ENCODE data around the gene ICAM2. TPM values are rescaled to one million over a fixed set of nuclear protein-coding genes. Genes with fewer than 3 reads are reported as not detected.

The ICAM2 gene
- total RNA-seq, 1 donor from 2014 or later, result not detected

DNA sequence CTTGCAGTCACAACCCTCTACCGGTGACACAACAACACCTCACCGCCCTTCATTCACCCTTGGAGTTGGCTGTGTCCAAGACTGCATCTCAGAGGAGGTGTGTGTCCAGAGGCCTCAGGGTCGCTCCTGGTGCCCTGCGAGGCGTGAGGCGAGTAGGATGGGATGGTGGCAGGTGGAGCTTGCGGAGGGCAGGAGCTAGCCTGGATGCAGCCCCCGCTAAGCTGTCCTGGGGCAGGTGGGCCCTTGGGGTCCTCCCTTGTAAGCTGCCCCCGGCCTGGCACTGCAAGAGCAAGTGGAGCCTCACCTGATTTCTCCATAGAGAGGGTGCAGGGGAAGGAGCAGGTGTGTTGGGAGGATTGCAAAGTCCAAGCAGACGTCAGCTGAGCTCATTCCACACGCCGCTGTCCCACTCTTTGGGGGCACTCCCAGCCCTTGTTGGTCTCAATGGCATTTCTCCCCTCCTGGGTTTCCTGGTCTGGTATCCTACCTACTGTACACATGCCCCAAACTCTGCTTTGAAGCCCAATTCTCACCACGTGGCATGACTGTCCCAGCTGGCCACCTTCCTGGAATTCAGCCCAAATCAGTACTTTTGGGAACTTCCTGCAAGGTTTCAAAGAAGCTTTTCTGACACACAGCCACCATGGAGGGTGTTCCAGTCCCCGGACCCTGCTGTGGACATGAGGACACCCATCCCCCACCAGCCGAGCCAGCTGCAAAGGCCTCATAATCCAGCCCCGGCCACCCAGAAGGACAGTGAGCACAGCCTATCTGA, 18.1 kb upstream of the ICAM2 start:
- Mint-ChIP-seq H3K27ac (ENCODE audit: unreplicated experiment) (no peak overlapping the region), H3K9me3 (ENCODE audit: unreplicated experiment) (peaks cover 3% of the 10 kb centered on the region), H3K27me3 (ENCODE audit: unreplicated experiment) (no peaks in the 10 kb centered on the region), H3K36me3 (ENCODE audit: unreplicated experiment) (peaks cover 4% of the 10 kb centered on the region), H3K4me3 (ENCODE audit: unreplicated experiment) (no peak overlapping the region), H3K4me1 (ENCODE audit: low read depth, unreplicated experiment) (no peaks in the 10 kb centered on the region)
- DNase-seq, result no peak
- TF ChIP-seq CTCF (IDR thresholded peaks at IDR 0.05; ENCODE audit: partially characterized antibody, unreplicated experiment), result no peak

DNA sequence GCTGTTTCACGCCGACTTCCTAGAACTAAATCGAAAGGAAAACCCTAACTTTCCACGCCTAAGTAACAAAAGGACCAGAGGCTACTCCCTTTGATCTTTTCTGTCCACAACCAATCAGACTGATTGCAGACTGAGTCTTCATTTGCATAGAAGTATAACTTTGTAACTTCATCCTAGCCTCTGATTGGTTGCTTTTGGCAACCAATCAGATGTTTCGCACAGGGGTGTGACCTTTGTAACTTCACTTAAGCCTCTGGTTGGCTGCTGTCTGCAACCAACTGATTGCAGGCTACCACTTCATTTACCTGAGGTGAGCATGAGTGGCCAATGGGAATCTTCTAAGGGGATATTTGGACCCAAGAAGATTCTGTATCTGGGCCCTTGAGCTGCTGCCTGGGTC, 17.4 kb upstream of the ICAM2 start:
- no peak for DNase-seq
- H3K27ac Mint-ChIP-seq (ENCODE audit: unreplicated experiment), result no peak overlapping the region
- H3K27me3 Mint-ChIP-seq (ENCODE audit: unreplicated experiment), result no peaks in the 10 kb centered on the region
- H3K4me1 Mint-ChIP-seq (ENCODE audit: low read depth, unreplicated experiment), result no peaks in the 10 kb centered on the region
- no peak overlapping the region for H3K4me3 Mint-ChIP-seq (ENCODE audit: unreplicated experiment)
- peaks cover 4% of the 10 kb centered on the region for H3K36me3 Mint-ChIP-seq (ENCODE audit: unreplicated experiment)
- no peak for TF ChIP-seq CTCF (IDR thresholded peaks at IDR 0.05; ENCODE audit: partially characterized antibody, unreplicated experiment)
- peaks cover 3% of the 10 kb centered on the region for H3K9me3 Mint-ChIP-seq (ENCODE audit: unreplicated experiment)

DNA sequence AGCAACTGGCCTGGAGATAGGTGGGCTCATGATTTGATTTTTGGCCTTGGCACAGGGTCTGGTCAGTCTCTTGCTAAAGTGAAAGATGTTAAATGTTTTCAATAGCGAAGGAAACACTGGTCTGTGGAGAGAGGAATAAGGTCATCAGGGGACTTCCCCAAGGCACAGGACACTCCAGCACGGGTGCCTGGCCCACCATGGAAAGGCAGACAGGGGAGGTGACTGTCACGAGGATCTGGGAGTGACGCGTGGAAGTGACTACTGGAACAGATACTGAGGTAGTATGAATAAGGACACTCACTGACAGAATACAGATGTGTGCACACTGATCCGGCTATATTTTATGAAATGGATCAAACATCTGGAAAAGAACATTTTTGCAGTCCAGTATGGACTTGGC, 16.7 kb upstream of the ICAM2 start:
- no peak overlapping the region for H3K27ac Mint-ChIP-seq (ENCODE audit: unreplicated experiment)
- H3K27me3 Mint-ChIP-seq (ENCODE audit: unreplicated experiment), result no peaks in the 10 kb centered on the region
- no peaks in the 10 kb centered on the region for H3K4me1 Mint-ChIP-seq (ENCODE audit: low read depth, unreplicated experiment)
- DNase-seq, result no peak
- no peak overlapping the region for H3K4me3 Mint-ChIP-seq (ENCODE audit: unreplicated experiment)
- no peak for TF ChIP-seq CTCF (IDR thresholded peaks at IDR 0.05; ENCODE audit: partially characterized antibody, unreplicated experiment)
- peaks cover 3% of the 10 kb centered on the region for H3K36me3 Mint-ChIP-seq (ENCODE audit: unreplicated experiment)
- peaks cover 3% of the 10 kb centered on the region for H3K9me3 Mint-ChIP-seq (ENCODE audit: unreplicated experiment)

- H3K27ac Mint-ChIP-seq (ENCODE audit: unreplicated experiment), result no peak overlapping the region
- no peaks in the 10 kb centered on the region for H3K4me1 Mint-ChIP-seq (ENCODE audit: low read depth, unreplicated experiment)
- no peaks in the 10 kb centered on the region for H3K36me3 Mint-ChIP-seq (ENCODE audit: unreplicated experiment)
- no peak for DNase-seq
- no peaks in the 10 kb centered on the region for H3K9me3 Mint-ChIP-seq (ENCODE audit: unreplicated experiment)
- no peak overlapping the region for H3K4me3 Mint-ChIP-seq (ENCODE audit: unreplicated experiment)
- TF ChIP-seq CTCF (IDR thresholded peaks at IDR 0.05; ENCODE audit: partially characterized antibody, unreplicated experiment), result no peak
- no peaks in the 10 kb centered on the region for H3K27me3 Mint-ChIP-seq (ENCODE audit: unreplicated experiment)
Observed at GRCh38 chr17:64036198-64036922, 15.9 kb upstream of the ICAM2 start.

DNA sequence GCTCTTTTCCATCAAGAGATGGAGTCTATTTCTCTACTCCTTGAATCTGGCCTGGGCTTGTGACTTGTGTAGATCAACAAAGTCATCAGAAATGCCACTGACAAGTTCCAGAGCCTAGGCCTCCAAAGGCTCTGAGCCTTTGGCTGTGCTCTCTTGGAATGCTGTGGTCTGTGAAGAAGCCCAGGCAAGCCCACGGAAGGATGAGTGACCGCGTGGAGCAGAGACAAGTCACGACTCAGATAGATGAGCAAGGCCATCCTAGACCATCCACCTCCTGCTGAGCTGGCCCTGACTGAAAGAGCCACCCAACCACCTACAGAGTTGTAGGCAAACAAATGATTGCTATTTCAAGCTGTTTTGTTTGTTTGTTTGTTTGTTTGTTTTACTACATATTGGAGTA, 11.6 kb upstream of the ICAM2 start:
- Mint-ChIP-seq H3K27ac (ENCODE audit: unreplicated experiment) (no peak overlapping the region), H3K4me3 (ENCODE audit: unreplicated experiment) (no peak overlapping the region)

More for the DNA sequence above, 11.6 kb upstream of the ICAM2 start:
- H3K36me3 Mint-ChIP-seq (ENCODE audit: unreplicated experiment), result no peaks in the 10 kb centered on the region
- no peaks in the 10 kb centered on the region for H3K27me3 Mint-ChIP-seq (ENCODE audit: unreplicated experiment)
- DNase-seq, result no peak
- no peak for TF ChIP-seq CTCF (IDR thresholded peaks at IDR 0.05; ENCODE audit: partially characterized antibody, unreplicated experiment)
- H3K4me1 Mint-ChIP-seq (ENCODE audit: low read depth, unreplicated experiment), result peaks cover 2% of the 10 kb centered on the region
- H3K9me3 Mint-ChIP-seq (ENCODE audit: unreplicated experiment), result no peaks in the 10 kb centered on the region
